Loucy (cell line): ENCODE results near the gene EFCAB13.
"Not testable (repeated sequence)": the region's sequence is repeated elsewhere in the genome, so short reads cannot be mapped to it uniquely, and the experiment has no call there.

Experiments
- CTCF ChIP-seq: fragments of 200-600 bp; sonication (generic); conservative IDR thresholded peaks from 2 replicates; pipeline ENCODE4 v1.5.1; 2014; ENCODE audit warnings: mild to moderate bottlenecking, antibody characterized with exemption, low read length
- EZH2phosphoT487 ChIP-seq: fragments of 200-600 bp; IDR thresholded peaks from 2 replicates; pipeline ENCODE4 v1.6.1; 2018; ENCODE audit warnings: antibody characterized with exemption, mild to moderate bottlenecking, moderate library complexity, borderline replicate concordance

- TF ChIP-seq CTCF, EZH2phosphoT487: not testable (repeated sequence)
These were observed 148.3 kb downstream of the EFCAB13 start for GRCh38 chr17:47472073-47472472.
